ENCODE measurements around the gene TMEM117. TPM values are rescaled to one million over a fixed set of nuclear protein-coding genes. Genes with fewer than 3 reads are reported as not detected.

TMEM117 gene
- total RNA-seq, 1 donor from 2014 or later: 12.4 TPM

DNA sequence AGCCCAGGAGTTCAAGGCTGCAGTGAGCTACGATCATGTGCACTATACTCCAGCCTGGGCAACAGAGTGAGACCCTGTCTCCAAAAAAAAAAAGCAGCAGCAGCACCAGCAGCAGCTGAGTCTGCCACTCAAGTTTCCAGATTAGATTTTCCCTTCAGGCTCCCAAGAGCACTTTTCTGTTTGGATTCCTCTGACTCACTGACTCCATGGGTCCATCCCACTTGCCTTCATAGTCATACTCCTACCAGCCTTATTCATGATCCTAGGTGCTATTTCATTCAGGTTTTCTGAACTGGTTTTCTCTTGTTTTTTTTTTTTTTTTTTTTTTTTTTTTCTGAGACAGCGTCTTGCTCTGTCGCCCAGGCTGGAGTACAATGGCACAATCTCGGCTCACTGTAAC lies 23.0 kb upstream of the TMEM117 start:
- TF ChIP-seq, protein P1, sequence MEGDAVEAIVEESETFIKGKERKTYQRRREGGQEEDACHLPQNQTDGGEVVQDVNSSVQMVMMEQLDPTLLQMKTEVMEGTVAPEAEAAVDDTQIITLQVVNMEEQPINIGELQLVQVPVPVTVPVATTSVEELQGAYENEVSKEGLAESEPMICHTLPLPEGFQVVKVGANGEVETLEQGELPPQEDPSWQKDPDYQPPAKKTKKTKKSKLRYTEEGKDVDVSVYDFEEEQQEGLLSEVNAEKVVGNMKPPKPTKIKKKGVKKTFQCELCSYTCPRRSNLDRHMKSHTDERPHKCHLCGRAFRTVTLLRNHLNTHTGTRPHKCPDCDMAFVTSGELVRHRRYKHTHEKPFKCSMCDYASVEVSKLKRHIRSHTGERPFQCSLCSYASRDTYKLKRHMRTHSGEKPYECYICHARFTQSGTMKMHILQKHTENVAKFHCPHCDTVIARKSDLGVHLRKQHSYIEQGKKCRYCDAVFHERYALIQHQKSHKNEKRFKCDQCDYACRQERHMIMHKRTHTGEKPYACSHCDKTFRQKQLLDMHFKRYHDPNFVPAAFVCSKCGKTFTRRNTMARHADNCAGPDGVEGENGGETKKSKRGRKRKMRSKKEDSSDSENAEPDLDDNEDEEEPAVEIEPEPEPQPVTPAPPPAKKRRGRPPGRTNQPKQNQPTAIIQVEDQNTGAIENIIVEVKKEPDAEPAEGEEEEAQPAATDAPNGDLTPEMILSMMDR (IDR thresholded peaks at IDR 0.05; ENCODE audit: insufficient read depth, low read length, poor library complexity, severe bottlenecking): no peak
- no peak for DNase-seq (ENCODE audit: low read depth)
- Histone ChIP-seq H3K36me3 (ENCODE audit: control insufficient read depth, insufficient read depth, low read length) (no peaks in the 10 kb centered on the region), H3K27me3 (ENCODE audit: control insufficient read depth, insufficient read depth, low read length) (no peaks in the 10 kb centered on the region), H3K4me3 (ENCODE audit: low read depth, low read length) (no peak overlapping the region)

DNA sequence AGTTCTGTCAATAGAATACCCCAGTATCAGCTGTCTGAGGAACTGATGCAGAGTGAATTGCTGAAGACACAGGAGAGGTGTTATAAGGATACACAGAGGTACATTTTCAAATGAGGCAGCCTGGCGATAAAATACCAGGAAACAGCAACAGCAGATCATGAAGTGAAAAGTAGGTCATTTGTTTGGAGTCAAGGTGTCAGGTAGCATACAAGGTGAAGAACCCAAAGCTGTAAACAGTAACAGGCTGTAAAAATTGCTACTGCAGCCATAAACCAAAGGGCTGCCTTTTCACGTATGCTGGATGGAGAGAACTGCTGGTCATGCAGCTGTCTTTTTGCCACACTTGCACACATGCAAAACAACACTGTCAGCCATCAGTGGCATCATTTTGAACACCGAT lies 20.5 kb upstream of the TMEM117 start:
- no peak for DNase-seq (ENCODE audit: low read depth)
- TF ChIP-seq, protein P1 (IDR thresholded peaks at IDR 0.05; ENCODE audit: insufficient read depth, low read length, poor library complexity, severe bottlenecking): no peak
- H3K36me3 ChIP-seq (ENCODE audit: control insufficient read depth, insufficient read depth, low read length): no peaks in the 10 kb centered on the region
- no peaks in the 10 kb centered on the region for H3K27me3 ChIP-seq (ENCODE audit: control insufficient read depth, insufficient read depth, low read length)
- H3K4me3 ChIP-seq (ENCODE audit: low read depth, low read length): no peak overlapping the region

DNA sequence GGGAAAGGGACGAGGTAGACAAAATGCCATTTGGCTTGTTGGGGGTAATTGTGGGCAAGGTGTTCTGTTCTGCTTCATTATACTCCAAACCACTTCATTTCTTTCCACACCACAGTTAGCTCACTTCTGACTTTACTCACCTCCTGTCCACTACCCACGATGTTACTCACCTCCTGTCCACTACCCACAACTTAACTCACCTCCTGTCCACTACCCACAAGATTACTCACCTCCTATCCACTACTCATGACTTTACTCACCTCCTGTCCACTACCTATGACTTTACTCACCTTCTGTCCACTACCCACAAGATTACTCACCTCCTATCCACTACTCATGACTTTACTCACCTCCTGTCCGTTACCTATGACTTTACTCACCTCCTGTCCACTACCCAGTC lies 19.7 kb upstream of the TMEM117 start:
- H3K36me3 ChIP-seq (ENCODE audit: control insufficient read depth, insufficient read depth, low read length): no peaks in the 10 kb centered on the region
- TF ChIP-seq, protein P1 (IDR thresholded peaks at IDR 0.05; ENCODE audit: insufficient read depth, low read length, poor library complexity, severe bottlenecking): no peak
- H3K27me3 ChIP-seq (ENCODE audit: control insufficient read depth, insufficient read depth, low read length): no peaks in the 10 kb centered on the region
- H3K4me3 ChIP-seq (ENCODE audit: low read depth, low read length): no peak overlapping the region
- no peak for DNase-seq (ENCODE audit: low read depth)

DNA sequence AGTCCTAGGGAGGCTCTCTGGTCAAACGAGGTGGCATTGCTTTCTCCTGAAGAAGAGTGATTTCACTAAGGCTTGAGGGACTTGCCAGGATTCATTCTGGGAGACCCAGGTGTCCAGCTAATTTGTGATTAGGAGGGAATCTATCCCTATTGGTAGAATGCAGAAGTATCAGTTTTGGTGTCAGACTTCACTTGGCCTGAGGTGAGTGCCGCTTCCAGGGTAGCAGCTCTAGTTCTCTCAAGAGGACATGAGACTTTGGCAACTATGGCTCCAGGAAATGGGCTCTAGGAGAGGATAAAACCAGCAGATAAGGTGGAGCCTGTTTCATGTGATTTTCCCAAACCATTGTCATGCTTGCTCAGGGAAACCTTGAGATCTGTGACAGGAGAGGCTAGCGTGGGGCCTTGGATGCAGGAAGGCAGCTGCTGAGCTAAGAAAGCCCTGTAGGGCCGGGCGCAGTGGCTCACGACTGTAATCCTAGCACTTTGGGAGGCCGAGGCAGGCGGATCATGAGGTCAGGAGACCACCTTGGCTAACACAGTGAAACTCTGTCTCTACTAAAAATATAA lies 11.6 kb upstream of the TMEM117 start:
- no peak overlapping the region for H3K4me3 ChIP-seq (ENCODE audit: low read depth, low read length)
- no peaks in the 10 kb centered on the region for H3K36me3 ChIP-seq (ENCODE audit: control insufficient read depth, insufficient read depth, low read length)
- TF ChIP-seq, protein P1 (IDR thresholded peaks at IDR 0.05; ENCODE audit: insufficient read depth, low read length, poor library complexity, severe bottlenecking): no peak
- DNase-seq (ENCODE audit: low read depth): no peak
- H3K27me3 ChIP-seq (ENCODE audit: control insufficient read depth, insufficient read depth, low read length): no peaks in the 10 kb centered on the region

DNA sequence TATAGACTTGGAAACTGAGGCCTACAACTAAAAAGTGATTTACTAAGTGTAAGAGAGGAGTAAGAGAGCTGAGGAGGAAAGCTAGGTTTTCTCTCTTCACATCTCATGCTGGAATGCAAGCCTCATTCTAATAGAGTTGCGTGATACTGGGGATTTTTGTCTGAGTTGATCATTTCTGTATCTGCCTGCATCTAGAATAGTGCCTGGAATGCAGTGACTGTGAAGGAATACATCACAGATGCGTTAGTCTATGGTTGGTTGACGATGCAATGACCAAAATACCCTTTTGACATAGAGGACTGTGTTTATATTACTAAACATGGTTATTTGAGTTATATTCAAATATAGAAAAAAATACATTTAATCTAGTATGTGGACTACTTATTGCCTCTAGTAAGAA lies 9.2 kb upstream of the TMEM117 start:
- DNase-seq (ENCODE audit: low read depth): no peak
- TF ChIP-seq, protein P1 (IDR thresholded peaks at IDR 0.05; ENCODE audit: insufficient read depth, low read length, poor library complexity, severe bottlenecking): no peak
- no peaks in the 10 kb centered on the region for H3K36me3 ChIP-seq (ENCODE audit: control insufficient read depth, insufficient read depth, low read length)
- H3K4me3 ChIP-seq (ENCODE audit: low read depth, low read length): no peak overlapping the region
- no peaks in the 10 kb centered on the region for H3K27me3 ChIP-seq (ENCODE audit: control insufficient read depth, insufficient read depth, low read length)

DNA sequence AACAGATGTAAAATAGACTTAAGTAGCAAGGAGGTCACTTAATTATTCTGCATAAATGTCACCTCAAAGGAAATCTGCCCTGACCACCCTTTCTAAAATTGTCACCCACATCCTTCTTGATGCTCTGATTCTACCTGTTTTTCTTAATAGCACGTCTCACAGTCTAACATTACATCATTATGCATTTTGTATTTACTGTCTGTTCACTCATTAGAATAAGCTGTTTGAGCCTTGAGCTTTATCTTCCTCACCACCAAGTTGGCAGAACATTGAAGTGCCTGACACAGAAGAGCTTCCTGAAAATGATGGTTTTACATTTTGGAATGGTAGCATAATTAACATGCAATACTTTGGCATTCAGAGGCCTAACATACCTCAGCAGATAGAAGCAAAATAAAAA lies 8.8 kb upstream of the TMEM117 start:
- H3K27me3 ChIP-seq (ENCODE audit: control insufficient read depth, insufficient read depth, low read length): no peaks in the 10 kb centered on the region
- DNase-seq (ENCODE audit: low read depth): no peak
- H3K36me3 ChIP-seq (ENCODE audit: control insufficient read depth, insufficient read depth, low read length): no peaks in the 10 kb centered on the region
- TF ChIP-seq, protein P1 (IDR thresholded peaks at IDR 0.05; ENCODE audit: insufficient read depth, low read length, poor library complexity, severe bottlenecking): no peak
- H3K4me3 ChIP-seq (ENCODE audit: low read depth, low read length): no peak overlapping the region

Measured in kidney epithelial cell (primary cell).